WTC11 (cell line): ENCODE measurements around the gene KSR2.

Experiments
- ARID4B ChIP-seq: sonication (generic); formaldehyde crosslinking; IDR thresholded peaks from 2 replicates; pipeline ENCODE4 v1.8.0; 2023; ENCODE audit warnings: missing genetic modification reagents, mild to moderate bottlenecking, borderline replicate concordance
- ATF1 ChIP-seq: sonication (generic); formaldehyde crosslinking; IDR thresholded peaks from 2 replicates; pipeline ENCODE4 v1.8.1; 2023; ENCODE audit warnings: mild to moderate bottlenecking, moderate library complexity, missing genetic modification reagents
- ATF3 ChIP-seq: sonication (generic); formaldehyde crosslinking; conservative IDR thresholded peaks from 2 replicates; pipeline ENCODE4 v1.8.1; 2022; ENCODE audit warnings: mild to moderate bottlenecking, missing genetic modification reagents
- CREB1 ChIP-seq: sonication (generic); formaldehyde crosslinking; IDR thresholded peaks from 2 replicates; pipeline ENCODE4 v1.8.0; 2023; ENCODE audit warnings: mild to moderate bottlenecking, missing genetic modification reagents
- CTCF ChIP-seq: fragments of 200-600 bp; IDR thresholded peaks from 2 replicates; pipeline ENCODE4 v1.8.0; 2022; ENCODE audit warnings: antibody characterized with exemption
- ETV6 ChIP-seq: sonication (generic); formaldehyde crosslinking; IDR thresholded peaks from 2 replicates; pipeline ENCODE4 v1.8.1; 2022; ENCODE audit warnings: mild to moderate bottlenecking, missing genetic modification reagents
- IRF1 ChIP-seq: sonication (generic); formaldehyde crosslinking; IDR thresholded peaks from 2 replicates; pipeline ENCODE4 v1.8.0; 2023; ENCODE audit warnings: missing genetic modification reagents
- NFYB ChIP-seq: sonication (generic); formaldehyde crosslinking; conservative IDR thresholded peaks from 2 replicates; pipeline ENCODE4 v1.8.0; 2022; ENCODE audit warnings: low read depth, missing genetic modification reagents
- PREB ChIP-seq: sonication (generic); formaldehyde crosslinking; IDR thresholded peaks from 2 replicates; pipeline ENCODE4 v1.8.1; 2022; ENCODE audit warnings: mild to moderate bottlenecking, missing genetic modification reagents, moderate library complexity, borderline replicate concordance

- no peak for TF ChIP-seq CTCF
- no peak for TF ChIP-seq ATF3 (CRISPR knock-in tag)
- TF ChIP-seq PREB: no peak
- TF ChIP-seq NFYB (CRISPR knock-in tag): no peak
- TF ChIP-seq IRF1 (CRISPR knock-in tag): no peak
- TF ChIP-seq ATF1: no peak
- TF ChIP-seq ETV6 (CRISPR knock-in tag): no peak
- no peak for TF ChIP-seq ARID4B (CRISPR knock-in tag)
- no peak for TF ChIP-seq CREB1 (CRISPR knock-in tag)
Observed at GRCh38 chr12:117778656-117779055, 190.1 kb downstream of the KSR2 start.
